C4-2B (cell line): ENCODE results near the gene FGF2.

Experiments
- CTCF ChIP-seq: fragments of 450-650 bp; conservative IDR thresholded peaks from 2 replicates; pipeline ENCODE4 v1.5.1; 2017; ENCODE audit warnings: mild to moderate bottlenecking
- ZFX ChIP-seq: fragments of 450-650 bp; IDR thresholded peaks from 2 replicates; pipeline ENCODE4 v1.6.1; 2017

- TF ChIP-seq CTCF (no peak), ZFX (no peak)
These were observed 63.1 kb downstream of the FGF2 start for GRCh38 chr4:122889726-122890125.
